IPS-20b (cell line): Measurements from ENCODE around the gene ZNF528.

ENCODE experiments used
- H3K27ac ChIP-seq: one replicate; pipeline ENCODE4 v1.5.1; 2013; ENCODE audit warnings: low read length
- H3K27me3 ChIP-seq: 2 replicates; pipeline ENCODE4 v1.6.1; 2013; ENCODE audit warnings: mild to moderate bottlenecking, low read length, inconsistent platforms; ENCODE audit not compliant: insufficient read depth
- H3K36me3 ChIP-seq: 2 replicates; pipeline ENCODE4 v1.6.1; 2013; ENCODE audit warnings: low read depth, mild to moderate bottlenecking, inconsistent platforms, low read length, moderate library complexity; ENCODE audit not compliant: insufficient read depth
- H3K4me1 ChIP-seq: 2 replicates; pipeline ENCODE4 v1.6.1; 2013; ENCODE audit warnings: mild to moderate bottlenecking, control low read depth, inconsistent platforms, low read length, moderate library complexity; ENCODE audit not compliant: insufficient read depth
- H3K4me3 ChIP-seq: 2 replicates; pipeline ENCODE4 v1.5.1; 2013; ENCODE audit warnings: mild to moderate bottlenecking, low read length, inconsistent platforms
- H3K9ac ChIP-seq: 2 replicates; pipeline ENCODE4 v1.6.1; 2013; ENCODE audit warnings: low read depth, mild to moderate bottlenecking, inconsistent platforms, low read length, moderate library complexity
- H3K9me3 ChIP-seq: 2 replicates; pipeline ENCODE4 v1.6.1; 2013; ENCODE audit warnings: mild to moderate bottlenecking, low read depth, low read length, inconsistent platforms; ENCODE audit not compliant: insufficient read depth

The ZNF528 gene

DNA sequence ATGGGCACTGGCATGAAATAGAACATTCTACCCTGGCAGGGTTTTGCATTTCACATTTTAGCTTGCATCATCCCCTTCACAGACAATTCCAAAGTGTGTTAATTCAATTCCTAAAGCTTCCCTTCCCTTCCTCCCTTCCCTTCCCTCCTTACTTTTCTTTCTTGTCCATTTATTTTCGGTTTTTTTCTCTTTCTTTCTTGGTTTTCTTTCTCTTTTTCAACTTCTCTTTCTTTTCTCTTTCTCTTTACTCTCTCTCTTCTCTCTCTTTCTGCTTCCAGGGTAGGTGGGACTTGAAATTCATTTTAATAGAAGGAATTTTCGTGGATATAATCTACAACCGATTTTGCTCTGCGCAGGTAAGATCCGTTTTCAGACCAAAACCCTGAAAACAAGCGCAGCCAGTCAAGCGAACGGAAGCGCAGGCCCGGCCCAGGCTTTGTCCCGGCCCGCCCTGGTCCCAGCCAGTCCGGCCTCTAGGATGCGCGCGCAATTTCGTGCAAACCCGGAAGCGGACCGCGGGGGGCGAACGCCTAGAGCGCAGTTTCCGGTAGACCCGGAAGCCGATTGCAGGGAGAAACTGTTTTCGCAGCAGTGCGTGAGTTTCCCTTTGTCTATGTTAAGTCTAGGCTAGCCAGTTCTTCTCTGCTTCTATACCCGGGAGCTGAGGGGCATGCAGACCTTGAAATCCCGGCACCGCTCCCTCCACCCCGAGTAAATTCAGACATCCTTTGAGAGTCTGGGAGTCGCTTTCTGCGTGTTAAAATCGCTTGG, at the start of gene ZNF528:
Gene ZNF528, plus strand, starts transcription at position 540 of the 771 bp plus-strand sequence. CDS start 4,165 bp downstream, outside the sequence.
- no peak within 1 kb of the TSS for H3K9ac ChIP-seq
- H3K27ac ChIP-seq = no peak within 1 kb of the TSS
- H3K36me3 ChIP-seq = no peaks in the 10 kb centered on the region
- no peaks in the 10 kb centered on the region for H3K27me3 ChIP-seq
- H3K4me3 ChIP-seq = no peak within 1 kb of the TSS
- no peaks in the 10 kb centered on the region for H3K4me1 ChIP-seq
- peaks cover 58% of the 10 kb centered on the region for H3K9me3 ChIP-seq

DNA sequence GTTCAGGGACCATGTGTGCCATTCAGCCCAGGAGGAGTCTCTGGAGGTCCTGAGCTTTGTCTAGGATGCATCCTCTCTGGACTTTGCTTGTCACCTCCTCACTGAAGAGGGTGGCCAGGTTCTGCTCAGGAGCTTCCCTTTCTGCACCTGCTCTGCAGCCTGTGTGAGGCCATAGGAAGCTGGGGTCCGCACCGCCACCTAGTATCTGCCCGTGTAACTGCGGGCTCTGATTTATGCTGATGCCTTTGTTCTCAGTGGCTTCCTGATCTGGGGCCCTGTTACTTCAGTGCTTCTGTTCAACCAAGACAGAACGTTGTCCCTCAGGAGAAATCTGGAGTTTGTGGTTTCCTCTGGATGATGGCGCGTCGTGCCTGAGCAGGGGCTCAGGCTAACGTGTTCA, 46.1 kb upstream of the ZNF528 start:
- peaks cover 26% of the 10 kb centered on the region for H3K36me3 ChIP-seq
- H3K4me1 ChIP-seq = no peaks in the 10 kb centered on the region
- no peaks in the 10 kb centered on the region for H3K27me3 ChIP-seq
- no peak overlapping the region for H3K4me3 ChIP-seq
- H3K9ac ChIP-seq = no peak overlapping the region
- peaks cover 17% of the 10 kb centered on the region for H3K9me3 ChIP-seq
- no peak overlapping the region for H3K27ac ChIP-seq

DNA sequence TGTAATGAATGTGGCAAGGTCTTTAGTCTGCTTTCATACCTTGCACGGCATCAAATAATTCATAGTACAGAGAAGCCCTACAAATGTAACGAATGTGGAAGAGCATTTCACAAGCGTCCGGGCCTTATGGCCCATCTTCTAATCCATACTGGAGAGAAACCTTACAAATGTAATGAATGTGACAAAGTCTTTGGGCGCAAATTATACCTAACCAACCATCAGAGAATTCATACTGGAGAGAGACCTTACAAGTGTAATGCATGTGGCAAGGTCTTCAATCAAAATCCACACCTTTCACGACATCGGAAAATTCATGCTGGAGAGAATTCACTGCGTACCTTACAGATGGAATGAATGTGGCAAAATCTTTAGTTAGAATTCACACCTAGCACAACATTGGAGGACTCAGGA, 31.2 kb upstream of the ZNF528 start:
- Histone ChIP-seq H3K4me3 (no peak overlapping the region), H3K9ac (no peak overlapping the region), H3K36me3 (peaks cover 22% of the 10 kb centered on the region), H3K27ac (no peak overlapping the region), H3K27me3 (no peaks in the 10 kb centered on the region), H3K4me1 (no peaks in the 10 kb centered on the region), H3K9me3 (peaks cover 74% of the 10 kb centered on the region)

DNA sequence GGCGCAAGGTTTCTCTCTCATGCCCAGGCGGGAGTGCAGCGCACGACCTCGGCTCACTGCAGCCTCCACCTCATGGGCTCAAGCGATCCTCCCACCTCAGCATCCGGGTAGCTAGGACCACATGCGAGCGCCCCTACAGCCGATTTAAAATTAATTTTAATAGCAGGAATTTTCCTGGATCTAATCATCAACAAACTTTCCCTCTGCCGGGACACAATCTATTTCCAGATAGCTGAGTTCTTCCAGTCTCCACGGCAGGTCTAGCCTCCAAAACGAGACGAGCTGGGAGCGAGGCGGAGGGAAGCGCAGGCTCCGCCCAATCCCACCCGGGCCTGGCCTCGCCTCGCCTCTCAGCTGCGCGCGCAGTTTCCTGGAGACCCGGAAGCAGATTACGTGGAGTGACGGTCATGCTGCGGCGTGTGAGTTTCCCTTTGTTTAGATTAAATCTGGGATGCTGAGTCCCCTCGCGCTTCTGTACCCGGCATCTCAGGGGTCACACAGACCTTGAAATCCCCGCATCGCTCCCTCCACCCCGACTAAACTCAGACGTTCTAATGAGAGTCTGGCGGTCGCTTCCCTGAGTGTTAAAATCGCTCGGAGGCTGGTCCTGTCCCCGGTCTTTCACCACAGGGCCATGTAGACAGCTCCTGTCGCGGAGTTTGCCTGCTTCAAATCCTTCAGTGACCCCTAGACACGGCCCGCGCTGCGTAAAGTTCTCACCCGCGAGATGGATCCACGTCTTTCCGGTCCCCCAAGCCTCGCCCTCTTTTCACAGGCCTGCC, 27.9 kb upstream of the ZNF528 start, which contains the start of gene ZNF880:
Gene ZNF880, plus strand, starts transcription at position 365 of the 782 bp plus-strand sequence. Its CDS starts 43 bp downstream, at position 408.
- peak within 1 kb of the TSS; percentile 84 for H3K27ac ChIP-seq
- no peaks in the 10 kb centered on the region for H3K27me3 ChIP-seq
- peak within 1 kb of the TSS; percentile 92; the same call in 1 of the 2 replicates for H3K9ac ChIP-seq
- no peaks in the 10 kb centered on the region for H3K4me1 ChIP-seq
- H3K4me3 ChIP-seq = peak within 1 kb of the TSS; percentile 82
- peaks cover 63% of the 10 kb centered on the region for H3K9me3 ChIP-seq
- H3K36me3 ChIP-seq = peaks cover 27% of the 10 kb centered on the region

DNA sequence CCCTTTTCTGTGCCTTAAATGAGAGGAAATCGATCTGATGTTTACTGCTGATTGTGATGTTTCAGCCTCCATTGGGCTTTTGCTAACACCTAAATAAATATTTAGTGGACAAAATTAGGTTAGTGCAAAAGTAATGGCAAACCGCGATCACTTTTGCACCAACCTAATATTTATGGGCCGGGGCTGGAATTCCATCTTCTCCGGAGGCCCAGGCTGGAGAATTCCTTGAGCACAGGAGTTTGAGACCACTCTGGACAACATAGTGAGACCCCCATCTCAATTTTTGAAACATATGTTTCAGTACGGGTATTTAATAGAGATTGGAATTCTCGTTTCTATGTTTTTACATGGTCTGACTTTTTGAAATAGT, 27.3 kb upstream of the ZNF528 start:
- no peaks in the 10 kb centered on the region for H3K4me1 ChIP-seq
- no peaks in the 10 kb centered on the region for H3K27me3 ChIP-seq
- peaks cover 58% of the 10 kb centered on the region for H3K9me3 ChIP-seq
- H3K27ac ChIP-seq = peak overlapping the region; percentile 84
- peak overlapping the region; percentile 92; the same call in 1 of the 2 replicates for H3K9ac ChIP-seq
- H3K36me3 ChIP-seq = peaks cover 27% of the 10 kb centered on the region
- H3K4me3 ChIP-seq = peak overlapping the region; percentile 82; the same call in 1 of the 2 replicates

DNA sequence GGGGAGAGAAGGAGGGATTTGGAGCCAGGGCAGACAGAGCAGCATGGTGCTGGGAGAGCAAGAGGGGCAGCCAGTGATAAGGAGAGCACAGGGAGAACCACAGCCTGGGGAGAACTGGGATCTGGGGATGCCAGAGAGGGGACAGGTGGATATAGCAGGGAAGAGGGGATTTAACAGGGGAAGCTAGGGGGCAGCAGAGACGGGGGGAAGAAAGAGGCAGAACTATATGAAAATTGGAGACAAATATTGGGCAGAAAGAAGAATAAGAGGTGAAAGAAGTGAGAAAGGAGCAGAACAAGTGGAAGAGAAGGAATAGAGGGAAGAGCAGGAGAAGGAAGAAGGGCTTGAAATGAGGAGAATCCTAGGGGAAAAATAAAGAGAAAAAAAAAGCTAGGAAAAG, 6.5 kb upstream of the ZNF528 start:
- Histone ChIP-seq H3K27me3 (no peaks in the 10 kb centered on the region), H3K9me3 (peaks cover 60% of the 10 kb centered on the region), H3K27ac (no peak overlapping the region), H3K4me3 (no peak overlapping the region), H3K4me1 (no peaks in the 10 kb centered on the region), H3K9ac (no peak overlapping the region), H3K36me3 (no peaks in the 10 kb centered on the region)

DNA sequence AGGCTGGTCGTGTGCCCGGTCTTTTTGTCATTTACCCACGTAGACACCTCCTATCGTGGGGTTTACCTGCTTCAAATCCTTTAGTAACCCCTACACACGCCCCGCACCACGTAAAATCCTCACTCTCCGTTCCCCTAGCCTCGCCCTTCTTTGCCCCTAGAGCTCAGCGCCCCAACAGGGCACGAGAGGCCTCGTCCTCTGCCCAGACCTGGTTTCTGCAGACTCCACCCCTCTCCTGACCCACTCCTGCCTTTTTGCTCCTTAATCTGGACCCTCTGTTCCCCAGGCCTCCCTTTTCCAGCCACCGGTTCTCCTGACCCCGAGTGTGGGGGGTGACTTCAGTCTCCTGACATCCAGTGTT, 412 bp downstream of the ZNF528 start:
- Histone ChIP-seq H3K27ac (no peak overlapping the region), H3K9me3 (peaks cover 58% of the 10 kb centered on the region), H3K4me1 (no peaks in the 10 kb centered on the region), H3K27me3 (no peaks in the 10 kb centered on the region), H3K36me3 (no peaks in the 10 kb centered on the region), H3K9ac (no peak overlapping the region), H3K4me3 (no peak overlapping the region)

DNA sequence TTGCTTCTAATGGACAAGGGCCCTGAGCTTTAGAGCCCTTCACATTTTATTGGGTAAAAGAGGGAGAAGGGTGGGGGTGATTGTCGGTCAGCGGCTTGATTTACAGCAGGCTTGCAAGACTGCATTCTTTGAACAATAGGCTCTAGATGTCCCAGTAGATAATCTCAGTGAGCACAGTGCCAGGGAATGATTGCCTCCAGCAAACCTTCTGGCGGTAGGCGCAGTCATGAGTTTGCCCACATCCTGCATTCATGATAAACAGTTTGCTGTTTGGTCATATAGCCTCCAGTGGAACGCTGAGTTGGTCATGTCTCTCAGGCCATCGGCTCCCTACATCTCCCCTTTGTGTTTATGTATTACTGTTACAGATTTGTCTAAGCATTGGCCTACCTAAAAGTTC, 12.6 kb downstream of the ZNF528 start:
- Histone ChIP-seq H3K36me3 (no peaks in the 10 kb centered on the region), H3K4me3 (no peak overlapping the region), H3K27me3 (no peaks in the 10 kb centered on the region), H3K9ac (no peak overlapping the region), H3K27ac (no peak overlapping the region), H3K4me1 (no peaks in the 10 kb centered on the region), H3K9me3 (peaks cover 83% of the 10 kb centered on the region)

DNA sequence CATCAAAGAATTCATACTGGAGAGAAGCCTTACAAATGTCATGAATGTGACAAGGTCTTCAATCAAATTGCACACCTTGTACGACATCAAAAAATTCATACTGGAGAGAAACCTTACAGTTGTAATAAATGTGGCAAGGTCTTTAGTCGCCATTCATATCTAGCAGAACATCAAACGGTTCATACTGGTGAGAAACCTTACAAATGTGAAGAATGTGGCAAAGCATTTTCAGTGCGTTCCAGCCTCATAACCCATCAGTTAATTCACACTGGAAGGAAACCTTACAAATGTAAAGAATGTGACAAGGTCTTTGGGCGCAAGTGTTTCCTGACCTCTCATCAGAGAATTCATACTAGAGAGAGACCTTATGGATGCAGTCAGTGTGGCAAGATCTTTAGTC, 18.1 kb downstream of the ZNF528 start:
- H3K9me3 ChIP-seq = peaks cover 90% of the 10 kb centered on the region
- no peaks in the 10 kb centered on the region for H3K27me3 ChIP-seq
- H3K27ac ChIP-seq = no peak overlapping the region
- no peak overlapping the region for H3K4me3 ChIP-seq
- H3K9ac ChIP-seq = no peak overlapping the region
- H3K36me3 ChIP-seq = no peaks in the 10 kb centered on the region
- no peaks in the 10 kb centered on the region for H3K4me1 ChIP-seq

DNA sequence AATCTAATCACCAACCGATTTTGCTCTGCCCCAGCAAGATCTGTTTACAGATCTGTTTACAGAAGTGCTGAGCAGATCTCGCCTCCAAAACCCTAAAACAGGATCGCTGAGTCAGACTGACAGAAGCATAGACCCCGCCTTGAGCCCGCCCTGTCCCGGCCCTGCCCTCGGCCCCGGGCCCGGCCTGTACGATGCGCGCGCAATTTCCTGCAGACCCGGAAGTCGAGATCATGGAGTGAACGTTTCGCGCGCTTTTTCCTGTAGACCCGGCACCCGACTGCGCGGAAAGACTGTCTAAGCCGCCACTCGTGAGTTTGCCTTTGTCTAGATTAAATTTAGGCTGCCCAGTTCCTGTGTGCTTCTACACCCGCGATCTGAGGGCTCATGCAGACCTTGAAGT, 31.3 kb downstream of the ZNF528 start, which contains the start of gene ZNF534:
Gene ZNF534, plus strand, starts transcription at position 212 of the 400 bp plus-strand sequence. CDS start 2,327 bp downstream, outside the sequence.
- no peak within 1 kb of the TSS for H3K9ac ChIP-seq
- H3K27me3 ChIP-seq = no peaks in the 10 kb centered on the region
- H3K9me3 ChIP-seq = peaks cover 67% of the 10 kb centered on the region
- H3K27ac ChIP-seq = no peak within 1 kb of the TSS
- no peaks in the 10 kb centered on the region for H3K36me3 ChIP-seq
- no peaks in the 10 kb centered on the region for H3K4me1 ChIP-seq
- no peak within 1 kb of the TSS for H3K4me3 ChIP-seq

DNA sequence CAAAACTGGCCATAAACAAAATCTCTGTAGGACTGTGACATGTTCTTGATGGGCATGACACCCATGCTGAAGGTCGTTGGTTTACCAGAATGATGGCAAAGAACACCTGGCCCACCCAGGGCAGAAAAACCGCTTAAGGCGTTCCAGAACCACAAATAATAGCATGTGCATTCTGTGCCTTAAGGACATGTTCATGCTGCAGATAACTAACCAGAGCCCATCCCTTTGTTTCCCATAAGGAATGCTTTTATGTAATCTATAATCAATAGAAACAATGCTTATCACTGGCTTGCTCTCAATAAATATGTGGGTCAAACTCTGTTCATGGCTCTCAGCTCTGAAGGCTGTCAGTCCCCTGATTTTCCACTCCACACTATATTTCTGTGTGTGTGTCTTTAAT, 44.5 kb downstream of the ZNF528 start:
- no peak overlapping the region for H3K4me3 ChIP-seq
- H3K36me3 ChIP-seq = no peaks in the 10 kb centered on the region
- H3K27ac ChIP-seq = no peak overlapping the region
- no peaks in the 10 kb centered on the region for H3K27me3 ChIP-seq
- H3K9me3 ChIP-seq = peaks cover 87% of the 10 kb centered on the region
- H3K9ac ChIP-seq = no peak overlapping the region
- H3K4me1 ChIP-seq = no peaks in the 10 kb centered on the region

DNA sequence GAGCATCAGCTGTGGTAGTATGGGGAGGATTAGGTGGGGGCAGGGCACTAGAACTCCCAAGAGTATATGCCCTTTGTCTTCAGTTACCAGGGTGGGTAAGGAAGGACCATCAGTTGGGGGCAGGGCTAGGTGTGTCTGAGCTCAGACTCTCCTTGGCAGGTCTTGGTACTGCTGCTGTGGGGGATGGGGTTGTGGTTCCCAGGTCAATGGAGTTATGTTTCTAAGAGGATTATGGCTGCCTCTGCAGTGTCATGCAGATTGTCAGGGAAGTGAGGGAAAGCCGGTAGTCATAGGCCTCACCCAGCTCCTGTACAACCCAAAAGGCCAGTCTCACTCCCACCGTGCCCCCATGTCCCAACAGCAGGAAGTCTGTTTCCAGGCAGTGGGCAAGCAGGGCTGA, 46.9 kb downstream of the ZNF528 start:
- H3K9me3 ChIP-seq = peaks cover 90% of the 10 kb centered on the region
- H3K4me1 ChIP-seq = no peaks in the 10 kb centered on the region
- no peaks in the 10 kb centered on the region for H3K36me3 ChIP-seq
- H3K27ac ChIP-seq = no peak overlapping the region
- H3K9ac ChIP-seq = no peak overlapping the region
- no peaks in the 10 kb centered on the region for H3K27me3 ChIP-seq
- no peak overlapping the region for H3K4me3 ChIP-seq
